H9 (cell line): ENCODE data around the gene RPL19. TPM values are rescaled to one million over a fixed set of nuclear protein-coding genes. Genes with fewer than 3 reads are reported as not detected.

Source experiments
- DNase-seq: peaks from one replicate; pipeline ENCODE4 v3.0.0-alpha.2; 2017
- H2AFZ ChIP-seq: one replicate; pipeline ENCODE4 v1.6.1; 2013; ENCODE audit warnings: mild to moderate bottlenecking, low read length, control low read depth, moderate library complexity
- H2AK5ac ChIP-seq: 2 replicates; pipeline ENCODE4 v1.6.1; 2013; ENCODE audit warnings: low read length, control low read depth, mixed read lengths; ENCODE audit not compliant: insufficient read length
- H2BK120ac ChIP-seq: one replicate; pipeline ENCODE4 v1.6.1; 2013; ENCODE audit warnings: low read depth, mild to moderate bottlenecking, low read length, control low read depth, inconsistent platforms; ENCODE audit not compliant: poor library complexity, severe bottlenecking
- H2BK12ac ChIP-seq: 2 replicates; pipeline ENCODE4 v1.6.1; 2013; ENCODE audit warnings: low read length, control low read depth, mixed read lengths, low read depth; ENCODE audit not compliant: insufficient read length
- H2BK15ac ChIP-seq: 2 replicates; pipeline ENCODE4 v1.6.1; 2013; ENCODE audit warnings: low read depth, low read length, control low read depth
- H2BK20ac ChIP-seq: one replicate; pipeline ENCODE4 v1.6.1; 2013; ENCODE audit warnings: low read depth, mild to moderate bottlenecking, low read length, control low read depth, inconsistent platforms; ENCODE audit not compliant: poor library complexity, severe bottlenecking
- H2BK5ac ChIP-seq: 2 replicates; pipeline ENCODE4 v1.6.1; 2013; ENCODE audit warnings: low read length, control low read depth, mixed read lengths; ENCODE audit not compliant: insufficient read length
- H3K14ac ChIP-seq: 2 replicates; pipeline ENCODE4 v1.6.1; 2013; ENCODE audit warnings: low read length, control low read depth; ENCODE audit not compliant: insufficient read depth
- H3K18ac ChIP-seq: 2 replicates; pipeline ENCODE4 v1.6.1; 2013; ENCODE audit warnings: low read depth, mild to moderate bottlenecking, mixed read lengths, low read length, control low read depth; ENCODE audit not compliant: insufficient read length
- H3K23ac ChIP-seq: 2 replicates; pipeline ENCODE4 v1.6.1; 2013; ENCODE audit warnings: low read length, control low read depth, mixed read lengths, low read depth; ENCODE audit not compliant: insufficient read length
- H3K23me2 ChIP-seq: 2 replicates; pipeline ENCODE4 v1.6.1; 2013; ENCODE audit warnings: low read depth, mild to moderate bottlenecking, mixed read lengths, low read length, control low read depth; ENCODE audit not compliant: insufficient read length, poor library complexity, severe bottlenecking
- H3K27ac ChIP-seq: 2 replicates; pipeline ENCODE4 v1.5.1; 2013; ENCODE audit warnings: low read length, control low read depth, mixed read lengths, low read depth; ENCODE audit not compliant: insufficient read length
- H3K27me3 ChIP-seq: 2 replicates; pipeline ENCODE4 v1.6.1; 2013; ENCODE audit warnings: low read length, control low read depth, inconsistent platforms; ENCODE audit not compliant: insufficient read depth
- H3K4ac ChIP-seq: 2 replicates; pipeline ENCODE4 v1.6.1; 2013; ENCODE audit warnings: low read depth, mild to moderate bottlenecking, control low read depth, inconsistent platforms, low read length, moderate library complexity
- H3K4me1 ChIP-seq: 2 replicates; pipeline ENCODE4 v1.6.1; 2013; ENCODE audit warnings: low read length, control low read depth, inconsistent platforms; ENCODE audit not compliant: insufficient read depth
- H3K4me2 ChIP-seq: 2 replicates; pipeline ENCODE4 v1.6.1; 2013; ENCODE audit warnings: low read length, control low read depth, mixed read lengths; ENCODE audit not compliant: insufficient read length, insufficient read depth
- H3K56ac ChIP-seq: 2 replicates; pipeline ENCODE4 v1.6.1; 2013; ENCODE audit warnings: low read depth, mild to moderate bottlenecking, mixed read lengths, low read length, control low read depth; ENCODE audit not compliant: insufficient read length
- H3K79me1 ChIP-seq: 2 replicates; pipeline ENCODE4 v1.6.1; 2013; ENCODE audit warnings: low read depth, mild to moderate bottlenecking, moderate library complexity, low read length, control low read depth, inconsistent platforms; ENCODE audit not compliant: insufficient read depth, poor library complexity, severe bottlenecking
- H3K79me2 ChIP-seq: 2 replicates; pipeline ENCODE4 v1.6.1; 2013; ENCODE audit warnings: low read length, control low read depth, inconsistent platforms; ENCODE audit not compliant: insufficient read depth
- H3K9ac ChIP-seq: 2 replicates; pipeline ENCODE4 v1.6.1; 2013; ENCODE audit warnings: low read length, control low read depth, mixed read lengths; ENCODE audit not compliant: insufficient read length; ENCODE audit errors: extremely low read depth
- H3K9me3 ChIP-seq: one replicate; pipeline ENCODE4 v1.6.1; 2013; ENCODE audit warnings: low read depth, low read length, inconsistent platforms; ENCODE audit not compliant: control insufficient read depth
- H3T11ph ChIP-seq: one replicate; pipeline ENCODE4 v1.6.1; 2013; ENCODE audit warnings: mild to moderate bottlenecking, low read length, control low read depth, inconsistent platforms
- H4K20me1 ChIP-seq: one replicate; pipeline ENCODE4 v1.6.1; 2013; ENCODE audit not compliant: control insufficient read depth, insufficient read length, insufficient read depth
- H4K5ac ChIP-seq: 2 replicates; pipeline ENCODE4 v1.6.1; 2013; ENCODE audit warnings: low read depth, mild to moderate bottlenecking, mixed read lengths, low read length, control low read depth; ENCODE audit not compliant: insufficient read length
- H4K8ac ChIP-seq: replicated peaks from 2 replicates; pipeline ENCODE4 v1.6.1; 2013; ENCODE audit warnings: low read length, control low read depth, mixed read lengths, low read depth; ENCODE audit not compliant: insufficient read length
- H4K91ac ChIP-seq: 2 replicates; pipeline ENCODE4 v1.6.1; 2013; ENCODE audit warnings: low read depth, mild to moderate bottlenecking, moderate library complexity, mixed read lengths, low read length, control low read depth; ENCODE audit not compliant: insufficient read length
- H3K27ac Mint-ChIP-seq, 3 experiments: 2 replicates in 2 of 3; 3 replicates in 1 of 3; pipeline ENCODE4 v1.8.0; 2020 to 2021; ENCODE audit warnings: mixed read lengths in 3 of 3, mild to moderate bottlenecking in 1 of 3, moderate library complexity in 1 of 3
- H3K27me3 Mint-ChIP-seq: 2 replicates; pipeline ENCODE4 v1.8.0; 2021; ENCODE audit warnings: low read depth, mild to moderate bottlenecking, moderate library complexity, mixed read lengths
- H3K36me3 Mint-ChIP-seq, 3 experiments: 2 replicates in 2 of 3; 3 replicates in 1 of 3; pipeline ENCODE4 v1.8.0; 2020 to 2021; ENCODE audit warnings: low read depth in 3 of 3, mixed read lengths in 3 of 3; ENCODE audit not compliant: insufficient read depth in 1 of 3
- H3K4me1 Mint-ChIP-seq, 2 experiments: 2 replicates each; pipeline ENCODE4 v1.8.0; 2020; ENCODE audit warnings: mixed read lengths in 2 of 2
- H3K4me3 Mint-ChIP-seq, 2 experiments: 2 replicates in 1 of 2; 3 replicates in 1 of 2; pipeline ENCODE4 v1.8.0; 2020 to 2021; ENCODE audit warnings: mild to moderate bottlenecking in 2 of 2, mixed read lengths in 2 of 2, moderate library complexity in 1 of 2
- H3K9me3 Mint-ChIP-seq, 2 experiments: 2 replicates in 1 of 2; 3 replicates in 1 of 2; pipeline ENCODE4 v1.8.0; 2020; ENCODE audit warnings: mild to moderate bottlenecking in 2 of 2, mixed read lengths in 2 of 2, moderate library complexity in 1 of 2
- CTCF ChIP-seq: fragments of 200-600 bp; sonication (generic); conservative IDR thresholded peaks from 3 replicates; pipeline ENCODE4 v1.8.0; 2021; ENCODE audit warnings: antibody characterized with exemption, mild to moderate bottlenecking
- WGBS: extraction: QIAGEN DNeasy Blood & Tissue Kit; methylation state at CpG from one replicate; pipeline ENCODE4 v1.1.7; 2013; ENCODE audit warnings: missing lambda C conversion rate, low lambda C conversion rate, mixed read lengths; ENCODE audit not compliant: insufficient read length; ENCODE audit errors: extremely low coverage; 5-methylcytosine and 5-hydroxymethylcytosine counted together
- total RNA-seq: library from RNA; stranded (reverse); gene quantifications from 2 replicates; pipeline ENCODE4 v1.2.1, GENCODE V29; 2021

The RPL19 gene
- total RNA-seq, 1 experiment from 2014 or later, result 2,038 TPM

- no peak overlapping the region for H3K27ac ChIP-seq
- Mint-ChIP-seq H3K27me3 (peaks cover 31% of the 10 kb centered on the region), H3K4me3 (no peak overlapping the region), H3K36me3 (no peaks in the 10 kb centered on the region), H3K27ac (no peak overlapping the region), H3K9me3 (no peaks in the 10 kb centered on the region), H3K4me1 (peaks cover 20 to 29% of the 10 kb centered on the region in 2 experiments)
- H3K23ac ChIP-seq, result no peak overlapping the region
- no peak overlapping the region for H3K4me2 ChIP-seq
- H3K79me2 ChIP-seq, result no peaks in the 10 kb centered on the region
- no peak overlapping the region for H2BK12ac ChIP-seq
- no peak overlapping the region for H3K4ac ChIP-seq
- H2AFZ ChIP-seq, result no peak overlapping the region
- no peak for DNase-seq
- H2BK120ac ChIP-seq, result no peak overlapping the region
- H3K79me1 ChIP-seq, result no peaks in the 10 kb centered on the region
- no peak overlapping the region for H2AK5ac ChIP-seq
- no peak overlapping the region for H2BK5ac ChIP-seq
- H3K18ac ChIP-seq, result no peak overlapping the region
- no peak overlapping the region for H4K91ac ChIP-seq
- no peak overlapping the region for H4K5ac ChIP-seq
- no peak overlapping the region for H2BK15ac ChIP-seq
- H3K4me1 ChIP-seq, result no peaks in the 10 kb centered on the region
- WGBS, result no CpG with 5 or more reads among the region's 1 CpG
- peaks cover 3% of the 10 kb centered on the region; the same call in 1 of the 2 replicates for H3K27me3 ChIP-seq
- peaks cover 10% of the 10 kb centered on the region for H3K23me2 ChIP-seq
- H4K8ac ChIP-seq, result no peak overlapping the region
- no peaks in the 10 kb centered on the region for H4K20me1 ChIP-seq
- TF ChIP-seq CTCF, result no peak
- H3T11ph ChIP-seq, result no peak overlapping the region
- no peak overlapping the region for H3K56ac ChIP-seq
- no peak overlapping the region for H3K14ac ChIP-seq
- no peak overlapping the region for H2BK20ac ChIP-seq
- no peaks in the 10 kb centered on the region for H3K9me3 ChIP-seq
- no peak overlapping the region for H3K9ac ChIP-seq
Observed at GRCh38 chr17:39230361-39230760, 30.3 kb downstream of the RPL19 start.
